ENCODE data around the gene PACSIN2.

DNA sequence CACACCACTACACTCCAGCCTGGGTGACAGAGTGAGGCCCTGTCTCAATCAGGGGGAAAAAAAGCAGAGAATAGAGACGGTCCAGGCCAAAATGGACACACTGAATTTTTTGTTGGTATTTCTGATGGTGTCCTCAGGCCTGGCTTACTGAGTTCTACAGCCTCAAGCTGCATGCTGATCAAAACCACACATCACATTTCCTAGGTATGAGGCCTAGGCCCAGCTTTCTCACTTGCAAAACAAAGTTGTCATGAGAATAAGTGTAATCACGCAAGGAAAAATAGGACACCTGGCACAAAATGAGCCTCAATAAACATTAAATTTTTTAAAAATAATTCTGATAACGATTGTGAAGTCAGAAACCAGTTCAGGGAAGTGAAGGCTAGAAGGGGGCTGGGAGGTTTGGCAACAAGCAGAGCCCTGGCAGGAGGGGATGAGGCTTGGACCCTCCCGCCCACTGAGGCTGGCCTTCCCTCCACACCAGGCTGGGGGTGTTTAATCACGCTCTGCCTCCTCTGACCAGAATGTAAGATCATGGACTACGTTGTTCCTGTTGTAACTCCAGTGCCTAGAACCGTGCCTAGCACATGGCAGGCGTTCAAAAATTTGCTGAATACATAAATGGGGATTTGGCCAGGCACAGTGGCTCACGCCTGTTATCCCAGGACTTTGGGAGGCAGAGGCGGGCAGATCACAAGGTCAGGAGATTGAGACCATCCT, 18.1 kb downstream of the PACSIN2 start:
- TF ChIP-seq, protein P1, sequence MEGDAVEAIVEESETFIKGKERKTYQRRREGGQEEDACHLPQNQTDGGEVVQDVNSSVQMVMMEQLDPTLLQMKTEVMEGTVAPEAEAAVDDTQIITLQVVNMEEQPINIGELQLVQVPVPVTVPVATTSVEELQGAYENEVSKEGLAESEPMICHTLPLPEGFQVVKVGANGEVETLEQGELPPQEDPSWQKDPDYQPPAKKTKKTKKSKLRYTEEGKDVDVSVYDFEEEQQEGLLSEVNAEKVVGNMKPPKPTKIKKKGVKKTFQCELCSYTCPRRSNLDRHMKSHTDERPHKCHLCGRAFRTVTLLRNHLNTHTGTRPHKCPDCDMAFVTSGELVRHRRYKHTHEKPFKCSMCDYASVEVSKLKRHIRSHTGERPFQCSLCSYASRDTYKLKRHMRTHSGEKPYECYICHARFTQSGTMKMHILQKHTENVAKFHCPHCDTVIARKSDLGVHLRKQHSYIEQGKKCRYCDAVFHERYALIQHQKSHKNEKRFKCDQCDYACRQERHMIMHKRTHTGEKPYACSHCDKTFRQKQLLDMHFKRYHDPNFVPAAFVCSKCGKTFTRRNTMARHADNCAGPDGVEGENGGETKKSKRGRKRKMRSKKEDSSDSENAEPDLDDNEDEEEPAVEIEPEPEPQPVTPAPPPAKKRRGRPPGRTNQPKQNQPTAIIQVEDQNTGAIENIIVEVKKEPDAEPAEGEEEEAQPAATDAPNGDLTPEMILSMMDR (IDR thresholded peaks at IDR 0.05; ENCODE audit: borderline replicate concordance, extremely low read depth, low read length, poor library complexity, severe bottlenecking), result no peak
- TF ChIP-seq EZH2 (IDR thresholded peaks at IDR 0.05; ENCODE audit: borderline replicate concordance, low read depth, low read length, severe bottlenecking), result no peak
